NOMO-1 treated with DMSO at 0.1 percent for 48 hours (cell line): Measurements from ENCODE around the gene NR6A1.

Experiments
- DNase-seq: peaks from one replicate; lab custom pipeline; 2025; ENCODE audit not compliant: unreplicated experiment; lab: John Stamatoyannopoulos, UW

NR6A1 gene

DNA sequence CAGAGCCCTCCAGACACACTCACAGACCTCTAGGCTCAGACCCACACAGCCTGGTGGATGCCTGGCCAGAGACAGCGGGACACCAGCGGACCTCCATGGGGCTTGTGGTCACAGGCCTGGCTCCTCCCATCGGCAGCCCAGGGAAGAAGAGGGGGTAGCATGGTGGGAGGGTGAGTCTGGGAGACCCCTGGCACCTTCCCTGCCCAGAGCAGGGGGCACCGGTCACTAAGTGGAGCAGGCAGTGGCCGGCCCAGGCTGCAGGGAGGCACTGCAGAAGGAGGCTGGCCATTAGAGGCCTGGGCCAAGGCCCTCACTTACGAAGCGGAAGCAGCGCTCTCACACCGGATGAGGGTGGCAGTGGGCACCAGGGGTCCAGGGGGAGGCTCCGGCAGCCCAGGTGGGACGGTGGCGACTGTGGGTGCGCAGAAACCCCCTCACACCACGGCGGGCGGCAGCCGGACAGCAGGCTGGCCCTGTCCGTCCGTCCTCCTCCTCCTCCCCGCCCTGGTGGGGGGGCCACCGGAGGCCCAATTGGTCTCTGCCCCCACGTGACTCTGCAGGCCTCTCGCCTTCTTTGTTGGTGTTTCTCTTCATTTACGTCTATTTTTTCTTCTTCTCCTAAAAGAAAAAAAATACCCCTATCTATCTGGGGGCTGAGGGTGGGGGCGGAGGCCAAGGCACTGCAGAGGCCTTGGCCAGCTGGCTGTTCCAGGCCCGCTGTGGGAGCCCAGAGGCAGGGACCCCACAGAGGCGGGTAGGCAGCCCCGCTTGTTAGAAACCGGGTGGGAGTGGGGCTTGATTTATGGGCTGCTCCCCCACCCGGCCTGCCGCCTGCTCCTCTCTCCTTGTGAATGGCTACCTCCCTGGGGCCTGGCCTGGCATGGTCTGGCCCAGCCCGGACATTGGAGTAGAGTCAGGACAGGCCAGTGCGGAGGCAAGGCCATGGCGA, 263.9 kb downstream of the NR6A1 start, which contains the start of gene NR5A1:
NR5A1 (minus strand) TSS at position 469 of the 949 bp plus-strand sequence. CDS start 4,004 bp downstream, outside the sequence.
- DNase-seq, result no peak

DNA sequence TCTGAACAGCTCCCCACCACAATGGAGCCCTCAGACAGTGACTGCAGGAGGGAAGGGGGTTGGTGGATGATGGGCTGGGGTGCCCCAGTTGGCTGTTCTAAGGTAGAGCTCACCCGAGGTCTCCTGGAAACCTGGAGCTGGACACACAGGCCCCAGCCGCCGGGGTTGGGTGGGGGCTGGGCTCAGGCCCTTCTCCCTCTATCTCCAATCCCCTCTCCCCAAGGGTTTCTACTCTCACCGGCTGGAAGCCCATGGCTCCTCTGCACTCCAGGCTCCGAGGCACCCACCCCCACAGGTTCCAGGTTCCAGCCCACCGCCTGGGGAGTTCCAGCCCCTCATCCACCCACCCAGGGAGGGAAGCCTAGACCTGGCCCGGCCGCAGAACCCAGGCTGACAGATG, 264.7 kb downstream of the NR6A1 start:
- DNase-seq, result no peak

DNA sequence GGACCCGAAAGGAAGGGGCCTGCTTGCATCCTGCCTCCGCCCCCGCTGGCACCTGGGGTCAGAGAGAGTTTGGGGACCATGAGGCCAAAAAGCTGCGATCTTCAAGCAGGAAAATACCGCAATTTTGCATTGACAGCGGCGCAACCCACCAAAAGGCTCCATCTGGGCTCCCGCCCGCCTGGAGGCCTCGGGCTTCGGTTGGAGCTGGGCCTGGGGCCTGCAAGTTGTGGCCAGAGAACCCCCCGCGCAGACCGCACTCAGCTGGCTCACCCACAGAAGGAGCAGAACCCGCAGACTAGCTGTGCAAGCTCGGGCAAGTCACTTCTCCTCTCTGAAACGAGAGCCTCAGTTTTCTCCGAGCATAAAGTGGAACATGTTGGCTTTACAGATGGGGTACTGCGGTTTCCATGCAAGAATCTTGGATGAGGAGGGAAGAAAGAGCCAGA, 265.2 kb downstream of the NR6A1 start:
- DNase-seq, result no peak

DNA sequence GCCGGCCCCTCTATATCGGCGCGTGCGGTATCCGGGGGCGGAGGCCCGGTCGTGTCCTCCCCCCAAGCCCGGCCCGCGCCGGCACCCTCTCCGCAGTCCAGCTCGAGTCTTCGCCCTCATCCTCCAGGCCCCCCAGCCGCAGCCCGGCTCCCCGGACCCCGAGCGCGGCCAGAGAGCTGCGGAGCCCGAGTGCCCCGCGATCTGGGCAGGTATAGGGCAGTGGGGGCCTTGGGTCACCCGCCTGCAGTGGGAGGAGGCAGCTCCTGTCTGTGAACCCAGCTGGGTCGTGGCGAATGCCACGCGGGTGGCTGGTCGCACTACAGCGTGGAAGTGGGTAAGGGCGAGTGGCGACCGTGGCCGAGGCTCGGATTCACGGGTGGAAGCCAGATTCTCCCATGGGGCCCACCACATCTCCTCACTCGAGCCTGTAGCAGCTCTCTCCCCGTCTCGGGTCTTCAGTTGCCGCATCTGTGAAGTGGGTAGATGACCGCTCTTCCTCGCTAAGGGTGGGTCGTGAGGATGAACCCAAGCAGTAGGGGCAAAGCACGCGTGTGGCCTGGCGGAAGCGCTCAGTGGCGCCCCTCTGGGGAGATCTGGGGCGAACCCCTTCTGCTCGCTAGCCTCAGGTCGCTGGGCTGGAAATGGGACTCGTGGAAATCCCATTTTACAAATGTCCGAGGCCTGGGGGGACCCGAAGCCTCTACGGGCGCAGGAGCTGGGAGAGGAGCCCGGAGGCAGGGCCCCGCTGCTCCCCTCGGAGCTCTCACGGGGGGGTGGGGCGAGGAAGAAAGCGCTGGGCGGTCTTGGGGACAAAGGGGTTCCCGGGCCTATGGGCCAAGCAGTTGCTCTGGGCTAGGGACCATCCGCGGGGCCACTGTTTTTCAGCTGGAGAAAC, 265.9 kb downstream of the NR6A1 start:
- DNase-seq, result no peak

DNA sequence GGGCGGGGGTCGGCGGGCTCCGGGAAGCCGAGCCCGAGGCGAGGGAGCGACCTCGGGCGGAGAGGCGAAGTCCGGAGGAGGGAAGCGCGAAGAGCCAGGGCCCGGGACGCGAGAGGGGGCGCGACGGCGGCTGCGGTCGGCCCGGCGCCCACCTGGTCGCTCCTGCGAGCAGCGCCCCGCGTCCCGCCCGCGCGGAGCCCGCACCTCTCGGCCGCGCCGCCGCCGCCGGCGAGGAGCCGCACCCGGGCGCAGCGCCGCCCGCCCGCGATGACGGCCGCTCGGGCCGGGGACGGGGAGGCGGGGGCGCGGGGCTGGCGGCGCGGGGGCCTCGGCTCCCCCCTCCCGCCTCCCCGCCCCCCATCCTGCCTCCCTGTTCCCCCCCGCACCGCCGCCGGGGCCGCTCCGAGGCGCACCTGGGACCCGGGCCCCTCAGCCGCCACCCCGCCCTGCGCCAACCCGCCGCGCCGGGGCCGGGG, 266.5 kb downstream of the NR6A1 start:
- no peak for DNase-seq

DNA sequence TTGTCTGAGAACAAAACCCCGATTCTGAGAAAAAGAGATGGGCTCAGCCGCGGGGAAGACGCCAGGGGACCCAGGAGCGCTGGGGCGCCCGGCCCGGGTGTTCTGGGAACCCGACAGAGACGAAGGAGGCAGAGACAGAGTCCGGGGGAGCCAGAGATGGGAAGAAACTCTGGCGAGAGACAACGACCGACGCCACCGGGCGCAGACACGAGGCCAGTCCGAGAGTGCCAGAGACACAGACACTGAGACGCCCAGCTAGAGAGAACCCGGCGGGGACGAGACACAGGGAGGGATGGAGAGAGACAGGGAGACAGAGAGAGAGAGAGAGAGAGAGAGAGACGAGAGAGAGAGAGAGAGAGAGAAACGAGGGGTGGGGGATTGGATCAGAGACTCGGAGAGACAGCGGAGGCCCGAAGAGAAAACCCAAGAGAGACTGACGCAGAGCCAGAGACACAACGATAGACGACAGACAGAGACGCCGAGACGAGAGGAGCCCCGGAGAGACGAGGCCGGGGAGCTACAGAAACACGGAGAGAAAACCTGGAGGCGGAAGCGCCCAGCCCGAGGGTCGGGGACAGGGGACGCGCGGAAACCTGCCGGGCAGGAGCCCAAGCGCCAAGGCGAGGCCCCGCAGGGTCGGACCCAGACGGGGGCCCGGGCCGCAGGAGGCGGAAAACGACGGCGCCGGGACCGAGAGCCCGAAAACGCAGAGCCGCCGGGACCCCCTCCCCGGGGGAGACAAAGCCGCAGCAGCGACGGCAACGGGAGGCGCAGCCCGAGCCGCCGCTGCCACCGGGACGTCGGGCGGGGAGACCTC, 267.2 kb downstream of the NR6A1 start:
- DNase-seq, result no peak

DNA sequence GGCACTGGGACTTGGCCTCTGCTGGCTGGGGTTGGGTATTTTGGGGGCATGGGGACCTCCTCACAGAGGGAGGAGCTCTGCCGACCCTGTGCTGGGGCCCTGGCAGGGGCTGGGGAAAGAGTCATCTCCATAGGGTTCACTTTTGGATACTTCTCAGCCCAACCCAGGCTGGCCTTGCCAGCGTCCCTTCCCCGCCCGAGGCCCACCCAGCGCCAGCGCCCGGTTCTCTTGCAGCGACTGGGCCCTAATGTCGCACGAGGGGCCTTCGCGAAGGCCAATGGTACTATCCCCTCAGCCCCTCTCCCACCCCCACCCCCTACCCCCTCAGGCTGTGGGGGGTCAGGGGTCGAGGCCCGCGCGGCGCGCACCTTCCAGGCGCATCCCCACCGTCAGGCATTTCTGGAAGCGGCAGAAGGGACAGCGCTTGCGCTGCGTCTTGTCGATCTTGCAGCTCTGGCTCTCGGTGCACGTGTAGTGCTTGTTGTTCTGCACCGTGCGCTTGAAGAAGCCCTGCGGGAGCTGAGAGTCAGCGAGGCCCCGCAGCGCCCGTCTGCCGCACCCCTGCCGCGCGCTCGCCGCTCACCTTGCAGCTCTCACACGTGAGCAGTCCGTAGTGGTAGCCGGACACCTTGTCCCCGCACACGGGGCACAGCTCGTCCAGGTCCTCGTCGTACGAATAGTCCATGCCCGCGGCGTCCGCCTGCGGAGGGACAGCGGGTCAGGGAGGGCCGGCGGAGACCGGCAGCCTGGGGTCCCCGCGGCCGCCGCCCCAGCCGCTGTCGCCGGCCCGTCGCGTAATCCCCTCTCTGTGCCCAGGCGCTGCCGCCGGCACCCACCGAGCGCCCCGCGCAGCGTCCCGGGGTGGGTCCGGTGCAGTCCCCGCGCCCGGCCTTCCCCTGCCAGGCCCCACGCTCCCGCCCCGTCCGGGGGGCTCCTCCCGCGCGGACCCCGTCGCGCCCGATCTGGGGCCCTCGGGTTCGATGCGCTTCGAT, 268.1 kb downstream of the NR6A1 start:
- DNase-seq, result no peak

DNA sequence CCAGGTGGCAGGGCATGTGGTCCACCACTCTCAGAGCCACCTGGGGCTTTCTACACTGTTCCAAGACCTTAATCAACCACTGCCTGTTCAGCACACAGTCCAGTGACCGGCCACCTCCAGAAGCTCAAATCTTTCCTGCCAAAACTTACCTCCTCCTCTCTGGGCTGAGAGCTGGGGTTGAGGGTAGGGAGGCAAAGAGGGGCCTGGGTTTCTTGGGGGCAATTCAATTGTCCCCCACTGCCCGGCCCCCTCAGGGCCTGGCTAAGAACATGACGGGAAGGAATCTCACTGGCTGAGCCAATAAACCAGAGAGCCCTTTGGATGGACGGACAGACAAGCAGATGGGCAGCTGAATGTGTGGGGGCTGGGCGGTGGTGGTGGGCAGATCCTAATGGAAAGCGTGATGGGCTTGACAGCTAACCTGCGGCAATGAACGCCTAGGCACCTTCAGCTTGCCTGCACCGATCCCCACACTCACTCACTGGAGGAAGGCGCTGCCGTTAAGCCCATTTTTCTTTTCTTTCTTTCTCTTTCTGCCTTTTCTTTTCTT, 269.3 kb downstream of the NR6A1 start:
- DNase-seq, result no peak

DNA sequence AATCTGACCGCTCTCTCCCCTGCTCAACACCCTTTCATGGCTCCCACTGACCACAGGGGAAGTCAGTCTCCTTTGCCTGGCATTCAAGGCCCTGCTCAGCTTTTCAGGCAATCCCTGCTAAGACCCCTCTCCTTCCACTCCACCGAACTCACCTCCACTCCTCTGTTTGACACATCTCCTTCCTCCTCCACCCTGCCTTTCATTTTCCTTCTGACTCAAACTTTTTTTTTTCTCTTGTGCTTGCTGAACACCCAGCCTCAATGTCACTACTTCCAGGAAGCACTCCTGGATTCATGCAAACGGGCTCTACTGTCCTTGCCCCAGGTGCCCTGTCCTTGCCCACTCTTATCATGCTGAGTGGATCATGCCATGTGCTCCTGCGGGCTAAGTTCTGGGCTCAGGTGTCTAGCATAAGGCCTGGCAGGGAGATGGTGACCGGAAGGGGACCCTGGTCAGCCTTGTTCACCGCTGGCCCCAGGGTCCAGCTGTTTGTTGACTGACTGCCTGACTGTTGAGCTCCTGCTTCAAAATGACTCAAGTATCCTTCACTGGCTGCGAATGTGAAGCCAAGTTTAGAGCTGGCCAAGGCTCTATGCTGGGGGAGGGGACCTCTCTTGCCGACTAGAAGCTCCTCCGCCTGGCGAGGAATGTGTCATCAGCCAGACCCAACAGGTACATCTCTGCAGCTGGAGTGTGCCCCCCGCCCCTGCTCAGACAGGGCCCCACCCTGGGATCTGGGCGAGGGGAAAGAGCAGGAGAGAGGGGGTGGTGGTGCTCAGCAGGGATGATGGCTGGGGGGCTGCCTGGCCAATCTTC, 270.1 kb downstream of the NR6A1 start:
- no peak for DNase-seq

DNA sequence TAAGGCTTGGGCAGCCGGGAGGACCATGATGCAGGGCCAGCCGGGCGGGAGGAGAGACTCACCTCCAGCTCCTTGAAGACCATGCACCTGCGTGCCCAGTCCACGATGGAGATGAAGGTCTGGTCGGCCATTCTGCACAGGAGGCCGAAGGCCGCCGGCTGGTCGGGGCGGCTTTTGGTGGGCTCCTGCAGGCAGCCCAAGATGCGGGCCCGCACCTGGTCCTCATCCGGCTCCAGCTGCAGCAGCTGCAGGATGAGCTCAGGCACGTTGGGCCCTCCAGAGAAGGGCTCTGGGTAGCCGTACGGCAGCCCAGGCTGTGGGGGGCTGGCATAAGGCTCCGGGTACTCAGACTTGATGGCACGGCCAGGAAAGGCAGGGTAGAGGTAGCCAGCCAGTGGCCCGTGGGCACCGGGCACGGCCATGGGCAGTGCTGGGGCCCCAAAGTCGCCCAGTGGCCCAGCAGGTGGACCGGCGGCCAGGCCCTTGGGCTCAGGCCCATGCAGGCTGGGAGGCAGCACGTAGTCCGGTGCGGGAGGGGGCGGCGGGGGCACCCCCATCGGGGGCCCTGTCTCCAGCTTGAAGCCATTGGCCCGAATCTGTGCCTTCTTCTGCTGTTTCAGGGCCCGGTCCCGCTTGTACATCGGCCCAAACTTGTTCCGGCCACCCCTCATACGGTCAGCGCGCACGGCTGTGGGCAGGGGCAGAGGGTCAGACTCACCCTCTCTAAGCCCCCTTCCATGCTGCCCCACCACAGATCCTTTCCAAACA, 270.9 kb downstream of the NR6A1 start:
- no peak for DNase-seq

DNA sequence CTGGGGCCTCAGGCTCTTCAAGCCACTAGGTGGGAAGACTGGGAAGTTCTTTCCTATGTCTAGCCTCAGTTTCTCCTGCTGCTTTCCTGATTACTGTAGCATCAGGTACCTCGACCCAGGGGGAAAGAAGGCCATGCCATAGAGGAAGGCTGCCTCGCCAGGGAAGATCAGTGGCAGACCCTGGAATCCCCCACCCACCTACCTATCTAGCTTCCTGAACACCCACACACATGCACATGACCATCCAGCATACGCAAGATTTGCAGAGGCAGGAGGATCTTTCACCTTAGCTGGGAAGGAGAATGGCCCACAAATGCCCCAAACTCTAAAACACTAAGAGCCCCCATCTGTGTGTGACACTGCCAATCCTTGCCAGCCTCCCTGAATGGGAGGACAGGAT, 271.9 kb downstream of the NR6A1 start:
- DNase-seq, result no peak

DNA sequence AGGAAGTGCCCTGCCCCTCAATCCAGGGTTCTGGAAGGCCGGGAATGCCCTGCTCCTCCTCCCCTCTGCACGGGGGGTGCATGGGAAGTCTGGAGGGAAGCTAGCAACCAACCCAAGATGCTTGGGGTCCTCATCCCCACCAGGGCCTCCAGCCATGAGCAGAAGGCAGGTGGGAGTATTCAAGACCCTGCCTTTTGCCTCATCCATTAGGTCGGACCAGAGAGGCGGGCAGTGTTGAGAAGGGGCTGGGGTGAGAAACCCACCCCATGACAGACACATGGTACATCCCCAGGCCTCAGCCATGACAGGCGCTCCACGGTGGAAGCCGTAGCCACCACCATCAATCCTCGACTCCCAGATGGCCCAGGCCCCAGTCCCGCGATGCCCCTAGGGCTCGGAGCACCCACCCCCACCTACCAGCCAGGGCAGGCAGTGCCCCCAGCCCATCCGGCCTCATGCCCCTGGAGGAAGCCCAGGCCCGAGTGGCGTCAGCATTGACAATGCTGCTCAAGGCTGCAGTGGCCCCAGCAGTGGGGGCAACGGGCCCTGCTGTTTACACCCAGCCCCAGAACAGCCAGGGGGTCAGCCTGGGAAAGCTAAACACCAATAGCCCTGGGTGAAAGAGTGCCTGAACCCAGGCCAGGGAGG, 272.5 kb downstream of the NR6A1 start:
- DNase-seq, result no peak

DNA sequence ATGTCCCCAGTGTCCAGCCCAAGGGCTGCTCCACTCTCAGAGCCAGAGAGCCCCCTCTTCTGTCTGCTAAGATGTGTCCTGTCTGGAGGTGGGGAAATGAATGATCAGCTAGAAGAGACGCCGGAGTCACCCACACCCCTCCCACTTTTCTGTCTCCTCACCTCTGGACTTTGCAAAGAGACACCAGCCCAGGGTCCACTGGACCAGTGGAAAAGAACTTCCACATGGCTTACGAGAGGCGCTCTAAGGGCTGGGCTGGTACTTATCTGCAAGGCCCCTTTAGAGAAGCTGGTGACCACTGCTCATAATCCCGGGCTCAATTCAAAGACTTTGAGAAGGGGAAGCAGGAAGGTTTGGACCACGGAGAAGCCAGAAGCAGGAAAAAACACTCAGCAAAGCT, 273.1 kb downstream of the NR6A1 start:
- no peak for DNase-seq

DNA sequence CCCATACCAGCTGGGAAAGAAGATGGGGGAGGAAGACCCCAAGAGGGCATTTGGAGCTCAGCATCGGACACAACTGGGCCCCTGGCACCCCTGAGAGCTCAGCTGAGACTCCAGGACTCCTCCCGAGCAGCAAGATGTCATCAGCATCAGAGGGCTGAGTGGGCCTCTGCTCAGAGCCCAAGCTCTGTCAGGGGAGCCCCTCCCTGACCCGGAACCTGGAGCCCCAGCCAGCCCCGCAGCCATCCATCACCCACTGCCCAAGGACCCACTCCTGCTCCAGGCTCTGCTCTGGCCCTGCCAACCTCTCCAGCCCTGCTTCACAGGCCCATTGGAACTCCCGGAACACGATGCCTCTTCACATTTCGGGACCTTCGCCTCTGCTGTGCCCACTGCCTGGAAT, 273.7 kb downstream of the NR6A1 start:
- DNase-seq, result no peak

DNA sequence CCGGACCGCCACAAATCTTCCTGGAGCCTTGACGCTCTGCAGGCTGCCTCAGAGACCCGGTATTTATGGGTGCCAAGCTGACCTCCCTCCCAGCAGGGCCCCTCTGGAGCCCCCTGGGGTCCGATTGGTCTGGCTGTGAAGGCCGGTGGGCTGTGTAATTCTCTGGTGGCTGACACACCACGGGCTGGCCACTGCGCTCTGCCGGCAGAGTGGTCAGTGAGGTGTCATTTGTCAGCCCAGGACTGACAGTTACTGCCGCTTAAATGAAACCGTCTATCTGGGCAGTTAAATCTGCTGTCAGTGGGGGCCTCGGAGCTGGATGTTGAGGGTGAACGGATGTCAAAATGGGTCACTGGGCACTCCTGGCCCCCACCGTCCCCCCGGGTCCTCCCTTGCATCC, 274.6 kb downstream of the NR6A1 start:
- no peak for DNase-seq

DNA sequence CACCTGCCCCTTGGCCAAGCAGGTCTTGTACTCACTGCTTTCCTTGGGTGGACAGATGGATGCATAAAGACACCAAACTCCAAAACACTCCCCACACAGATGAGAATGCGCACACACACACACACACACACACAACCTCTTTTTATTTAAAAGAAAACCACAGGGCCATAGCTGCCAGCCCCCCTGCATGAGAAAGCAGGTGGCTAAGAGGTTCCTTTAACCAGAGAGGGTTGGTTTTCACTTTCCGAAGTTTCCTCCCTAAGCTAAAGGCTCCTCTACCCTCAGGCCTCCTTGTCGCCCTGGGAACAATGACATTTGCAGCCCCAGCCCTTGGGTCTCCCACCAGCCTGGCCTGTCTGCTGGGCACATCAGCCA, 275.0 kb downstream of the NR6A1 start:
- DNase-seq, result no peak
